HFF-Myc (cell line): ENCODE data around the gene SLC7A4.

Experiments used
- DNase-seq: peaks from one replicate; pipeline ENCODE4 v3.0.0-alpha.2; 2011; ENCODE audit warnings: low read depth; ENCODE audit errors: extremely low read depth
- H3K4me3 ChIP-seq: replicated peaks from 2 replicates; pipeline ENCODE4 v1.5.1; 2011; ENCODE audit warnings: low read depth, mild to moderate bottlenecking, control low read depth, low read length
- CTCF ChIP-seq: IDR thresholded peaks from 2 replicates; pipeline ENCODE4 v1.5.1; 2012; ENCODE audit warnings: mild to moderate bottlenecking, low read depth, low read length, control low read depth; ENCODE audit errors: missing control alignments

Gene SLC7A4

GRCh38 chr22:21032037-21032867, at the start of gene SLC7A4:
Gene SLC7A4, minus strand, starts transcription at chr22:21032561. Its CDS starts 749 bp downstream, at chr22:21031812.
- no peak for TF ChIP-seq CTCF
- no peak within 1 kb of the TSS for H3K4me3 ChIP-seq
- DNase-seq = no peak

- no peak for DNase-seq
- no peak for TF ChIP-seq CTCF
- no peak overlapping the region for H3K4me3 ChIP-seq
Measured at GRCh38 chr22:21080435-21081137, 48.2 kb upstream of the SLC7A4 start.

GRCh38 chr22:21079493-21079892, 47.1 kb upstream of the SLC7A4 start:
- H3K4me3 ChIP-seq = no peak overlapping the region
- no peak for TF ChIP-seq CTCF
- DNase-seq = no peak

- no peak for TF ChIP-seq CTCF
- DNase-seq = no peak
- H3K4me3 ChIP-seq = no peak overlapping the region
Measured at GRCh38 chr22:21078916-21079315, 46.6 kb upstream of the SLC7A4 start.

- DNase-seq = no peak
- no peak overlapping the region for H3K4me3 ChIP-seq
- TF ChIP-seq CTCF = no peak
Measured at GRCh38 chr22:21077884-21078508, 45.6 kb upstream of the SLC7A4 start.

GRCh38 chr22:21076912-21077625, 44.7 kb upstream of the SLC7A4 start:
- no peak for TF ChIP-seq CTCF
- no peak for DNase-seq

More at GRCh38 chr22:21076912-21077625, 44.7 kb upstream of the SLC7A4 start:
- H3K4me3 ChIP-seq = no peak overlapping the region
